Endodermal cell (in vitro differentiated cells): ENCODE results near the gene HCRTR1. TPM values are rescaled to one million over a fixed set of nuclear protein-coding genes. Genes with fewer than 3 reads are reported as not detected.

Source experiments
- DNase-seq: peaks from one replicate; pipeline ENCODE4 v3.0.0-alpha.2; 2017
- H3K27ac ChIP-seq: 2 replicates; pipeline ENCODE4 v1.5.1; 2013; ENCODE audit warnings: mild to moderate bottlenecking, low read depth, low read length, moderate library complexity
- H3K27me3 ChIP-seq: 2 replicates; pipeline ENCODE4 v1.6.1; 2013; ENCODE audit warnings: mild to moderate bottlenecking, low read length, moderate library complexity; ENCODE audit not compliant: insufficient read depth, control insufficient read depth, poor library complexity, severe bottlenecking
- H3K36me3 ChIP-seq: 2 replicates; pipeline ENCODE4 v1.7.0; 2013; ENCODE audit warnings: mild to moderate bottlenecking, low read length, moderate library complexity; ENCODE audit not compliant: control insufficient read depth, insufficient read depth
- H3K4me1 ChIP-seq: one replicate; pipeline ENCODE4 v1.7.0; 2013; ENCODE audit warnings: low read length; ENCODE audit not compliant: control insufficient read depth, insufficient read depth
- H3K4me3 ChIP-seq: 2 replicates; pipeline ENCODE4 v1.5.1; 2013; ENCODE audit warnings: mild to moderate bottlenecking, low read length, moderate library complexity
- H3K9ac ChIP-seq: 2 replicates; pipeline ENCODE4 v1.6.1; 2013; ENCODE audit warnings: mild to moderate bottlenecking, low read length, moderate library complexity; ENCODE audit not compliant: poor library complexity, severe bottlenecking; ENCODE audit errors: extremely low read depth
- H3K9me3 ChIP-seq: 2 replicates; pipeline ENCODE4 v1.6.1; 2013; ENCODE audit warnings: mild to moderate bottlenecking, low read length, moderate library complexity; ENCODE audit not compliant: control insufficient read depth
- H3K27ac Mint-ChIP-seq: 2 replicates; pipeline ENCODE4 v1.8.0; 2020; ENCODE audit warnings: mixed read lengths
- H3K27me3 Mint-ChIP-seq: 2 replicates; pipeline ENCODE4 v1.8.0; 2021; ENCODE audit warnings: mild to moderate bottlenecking, mixed read lengths; ENCODE audit not compliant: insufficient read depth
- H3K36me3 Mint-ChIP-seq: 2 replicates; pipeline ENCODE4 v1.8.0; 2020; ENCODE audit warnings: low read depth, mixed read lengths
- H3K4me1 Mint-ChIP-seq: 2 replicates; pipeline ENCODE4 v1.8.0; 2020; ENCODE audit warnings: mixed read lengths
- H3K4me3 Mint-ChIP-seq: 2 replicates; pipeline ENCODE4 v1.8.0; 2020; ENCODE audit warnings: mild to moderate bottlenecking, moderate library complexity, mixed read lengths
- H3K9me3 Mint-ChIP-seq: 2 replicates; pipeline ENCODE4 v1.8.0; 2020; ENCODE audit warnings: mild to moderate bottlenecking, mixed read lengths
- WGBS, 2 experiments: methylation state at CpG; one replicate each; pipeline versions ENCODE4 v1.1.5 to v1.1.7; 2013; ENCODE audit warnings: missing lambda C conversion rate in 2 of 2, mixed read lengths in 1 of 2; ENCODE audit not compliant: insufficient coverage in 1 of 2, insufficient read length in 1 of 2; 5-methylcytosine and 5-hydroxymethylcytosine counted together
- total RNA-seq, 2 donors: library from RNA; stranded (reverse); fragmentation: NEBNext Ultra II Directional in 1 of 2; extraction: Animal tissue kit (Norgen Biotek cat#: 25700) in 1 of 2; gene quantifications; 2 replicates in 1 of 2; 3 replicates in 1 of 2; pipeline ENCODE4 v1.2.1, GENCODE V29; 2021
- TF ChIP-seq, protein P1 (sequence below): fragments of 200-600 bp; sonication (generic); conservative IDR thresholded peaks from 2 replicates; pipeline ENCODE4 v1.5.0; 2021; ENCODE audit warnings: antibody characterized with exemption, mild to moderate bottlenecking

HCRTR1 gene
- total RNA-seq, 2 donors from 2014 or later = not detected

DNA sequence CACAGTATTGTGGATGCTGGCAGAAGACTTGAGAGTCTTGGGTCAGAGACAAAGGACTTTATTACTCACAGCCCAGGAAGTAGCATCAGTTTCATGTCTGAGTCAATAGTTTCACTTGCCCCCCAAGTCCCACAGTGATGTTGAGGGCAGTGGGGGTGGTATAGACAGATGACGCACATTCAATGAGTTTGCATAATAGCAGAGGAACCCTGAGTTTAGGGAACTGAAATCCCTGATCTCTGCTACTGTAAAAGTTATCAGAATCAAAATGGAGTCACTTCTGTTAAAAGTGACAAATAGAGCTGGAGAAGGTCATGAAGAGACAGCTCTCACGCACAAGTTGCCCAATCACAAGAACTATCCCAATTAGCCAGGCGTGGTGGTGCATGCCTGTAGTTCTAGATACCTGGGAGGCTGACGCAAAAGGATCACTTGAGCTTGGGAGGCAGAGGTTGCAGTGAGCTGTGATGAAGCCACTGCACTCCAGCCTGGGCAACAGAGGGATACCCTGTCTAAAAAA, 11.5 kb upstream of the HCRTR1 start:
- no peaks in the 10 kb centered on the region for H3K4me1 Mint-ChIP-seq
- DNase-seq = no peak
- H3K4me3 Mint-ChIP-seq = no peak overlapping the region
- no peaks in the 10 kb centered on the region for H3K36me3 ChIP-seq
- H3K4me1 ChIP-seq = no peaks in the 10 kb centered on the region
- peaks cover 15% of the 10 kb centered on the region for H3K27me3 ChIP-seq
- no peaks in the 10 kb centered on the region for H3K9me3 Mint-ChIP-seq
- H3K9ac ChIP-seq = no peak overlapping the region
- 93 to 94% methylated on average over 3 to 4 of the region's 4 CpGs for WGBS, 2 experiments
- no peak overlapping the region for H3K4me3 ChIP-seq
- peaks cover 16% of the 10 kb centered on the region for H3K27me3 Mint-ChIP-seq
- peaks cover under 1% of the 10 kb centered on the region for H3K9me3 ChIP-seq
- H3K27ac ChIP-seq = no peak overlapping the region
- H3K27ac Mint-ChIP-seq = no peak overlapping the region
- no peaks in the 10 kb centered on the region for H3K36me3 Mint-ChIP-seq
- TF ChIP-seq, protein P1, sequence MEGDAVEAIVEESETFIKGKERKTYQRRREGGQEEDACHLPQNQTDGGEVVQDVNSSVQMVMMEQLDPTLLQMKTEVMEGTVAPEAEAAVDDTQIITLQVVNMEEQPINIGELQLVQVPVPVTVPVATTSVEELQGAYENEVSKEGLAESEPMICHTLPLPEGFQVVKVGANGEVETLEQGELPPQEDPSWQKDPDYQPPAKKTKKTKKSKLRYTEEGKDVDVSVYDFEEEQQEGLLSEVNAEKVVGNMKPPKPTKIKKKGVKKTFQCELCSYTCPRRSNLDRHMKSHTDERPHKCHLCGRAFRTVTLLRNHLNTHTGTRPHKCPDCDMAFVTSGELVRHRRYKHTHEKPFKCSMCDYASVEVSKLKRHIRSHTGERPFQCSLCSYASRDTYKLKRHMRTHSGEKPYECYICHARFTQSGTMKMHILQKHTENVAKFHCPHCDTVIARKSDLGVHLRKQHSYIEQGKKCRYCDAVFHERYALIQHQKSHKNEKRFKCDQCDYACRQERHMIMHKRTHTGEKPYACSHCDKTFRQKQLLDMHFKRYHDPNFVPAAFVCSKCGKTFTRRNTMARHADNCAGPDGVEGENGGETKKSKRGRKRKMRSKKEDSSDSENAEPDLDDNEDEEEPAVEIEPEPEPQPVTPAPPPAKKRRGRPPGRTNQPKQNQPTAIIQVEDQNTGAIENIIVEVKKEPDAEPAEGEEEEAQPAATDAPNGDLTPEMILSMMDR = no peak

DNA sequence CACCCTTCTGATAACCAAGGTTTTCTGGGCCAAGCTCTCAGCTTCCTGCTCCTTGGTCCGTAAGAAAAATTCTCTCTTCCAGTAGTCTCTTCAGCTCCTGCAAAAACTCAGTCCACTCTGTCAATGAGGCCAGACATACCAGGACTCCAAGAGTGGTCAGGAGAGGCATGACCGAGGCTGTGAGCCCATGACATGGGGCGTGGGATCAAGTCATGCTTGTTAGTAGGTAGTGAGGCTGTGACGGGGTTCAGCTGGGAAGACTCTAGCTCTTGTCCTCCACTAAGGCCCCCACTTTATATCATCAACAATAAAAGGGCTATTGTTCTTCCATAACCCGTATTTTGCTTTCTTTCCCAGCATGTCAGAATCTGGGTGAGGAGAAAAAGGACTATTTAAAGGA, 10.1 kb upstream of the HCRTR1 start:
- Histone ChIP-seq H3K9ac (no peak overlapping the region), H3K27ac (no peak overlapping the region), H3K27me3 (peaks cover 2% of the 10 kb centered on the region), H3K4me1 (no peaks in the 10 kb centered on the region), H3K36me3 (no peaks in the 10 kb centered on the region), H3K9me3 (peaks cover 9% of the 10 kb centered on the region), H3K4me3 (no peak overlapping the region)
- Mint-ChIP-seq H3K27ac (no peak overlapping the region), H3K9me3 (peaks cover 4% of the 10 kb centered on the region), H3K36me3 (no peaks in the 10 kb centered on the region), H3K4me1 (no peaks in the 10 kb centered on the region), H3K27me3 (peaks cover 13% of the 10 kb centered on the region), H3K4me3 (no peak overlapping the region)
- TF ChIP-seq, protein P1 = no peak
- DNase-seq = no peak
- 89 to 91% methylated on average over 2 to 4 of the region's 5 CpGs for WGBS, 2 experiments

DNA sequence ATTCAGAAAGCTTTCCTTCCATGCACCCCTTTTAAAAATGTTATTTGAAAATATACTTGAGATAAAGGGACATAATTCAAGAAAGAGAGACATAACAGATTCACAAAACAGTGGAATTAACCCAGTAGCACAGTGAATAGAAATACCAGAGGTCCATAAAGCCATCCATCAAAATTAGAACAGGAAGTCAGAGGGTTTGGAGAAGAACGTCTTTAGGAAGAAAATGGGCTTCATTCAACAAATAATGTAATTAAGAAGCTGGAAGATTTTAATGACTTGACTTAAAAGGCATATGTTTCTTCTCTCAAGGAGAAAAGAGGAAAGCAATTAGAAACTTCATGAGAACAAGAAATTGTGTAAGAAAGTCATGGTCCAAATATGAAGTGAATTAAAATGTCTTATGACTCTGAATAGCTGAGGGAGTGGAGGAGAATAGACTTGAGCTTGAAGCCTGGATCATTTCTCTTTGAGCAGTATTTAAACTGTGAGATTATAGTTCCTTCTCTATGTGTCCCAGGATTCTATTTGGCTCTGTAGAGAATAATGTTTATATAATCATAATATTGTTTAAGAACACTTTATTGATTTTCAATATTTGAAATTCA, 7.9 kb upstream of the HCRTR1 start:
- H3K27ac ChIP-seq = no peak overlapping the region
- no peak for DNase-seq
- H3K4me1 Mint-ChIP-seq = peaks cover 3% of the 10 kb centered on the region
- H3K27me3 Mint-ChIP-seq = peaks cover 8% of the 10 kb centered on the region
- H3K9me3 Mint-ChIP-seq = peaks cover 4% of the 10 kb centered on the region
- H3K27me3 ChIP-seq = no peaks in the 10 kb centered on the region
- no peak overlapping the region for H3K27ac Mint-ChIP-seq
- H3K36me3 Mint-ChIP-seq = no peaks in the 10 kb centered on the region
- H3K4me1 ChIP-seq = no peaks in the 10 kb centered on the region
- 56 to 70% methylated on average over 1 of the region's 1 CpG for WGBS, 2 experiments
- H3K9ac ChIP-seq = no peak overlapping the region
- H3K4me3 ChIP-seq = no peak overlapping the region
- H3K9me3 ChIP-seq = peaks cover 9% of the 10 kb centered on the region
- no peak overlapping the region for H3K4me3 Mint-ChIP-seq
- no peaks in the 10 kb centered on the region for H3K36me3 ChIP-seq
- TF ChIP-seq, protein P1 = no peak
